Measurements from ENCODE around the gene LPP.

LPP gene

DNA sequence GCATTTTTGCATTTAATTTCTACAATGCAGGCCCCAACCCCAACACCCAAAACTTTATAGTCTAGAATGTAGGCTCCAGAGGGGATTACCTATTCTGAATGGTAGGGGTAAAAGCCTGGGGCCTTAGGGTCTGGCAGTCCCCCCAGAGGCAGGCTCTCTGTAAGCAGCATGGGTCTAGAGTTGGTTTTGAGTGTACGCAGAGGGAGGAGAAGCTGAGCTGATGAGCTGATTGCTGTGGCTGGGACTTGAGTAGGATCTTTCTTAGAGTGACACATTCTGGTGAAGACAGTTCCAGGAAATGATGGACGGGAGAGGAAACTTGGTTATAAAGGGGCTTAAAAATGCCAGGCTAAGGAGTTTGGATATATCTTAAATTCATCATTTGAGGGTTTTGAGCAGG is 2.1 kb downstream of the LPP start:
- no peak overlapping the region for H3K27ac ChIP-seq (ENCODE audit: low read length)
- DNase-seq: no peak
- H3F3A ChIP-seq (ENCODE audit: insufficient read depth, low read length): no peaks in the 10 kb centered on the region; the same call in 1 of the 2 replicates
- H3K9me3 ChIP-seq (replicated peaks; ENCODE audit: insufficient read depth, low read length): no peaks in the 10 kb centered on the region
- H3K4me1 ChIP-seq (ENCODE audit: low read length): no peaks in the 10 kb centered on the region
- H2AFZ ChIP-seq (ENCODE audit: low read length): no peak overlapping the region
- H3K9me2 ChIP-seq (replicated peaks; ENCODE audit: insufficient read depth, low read length): no peaks in the 10 kb centered on the region
- H3K36me3 ChIP-seq (replicated peaks; ENCODE audit: insufficient read depth, low read length): no peaks in the 10 kb centered on the region
- H3K9ac ChIP-seq (ENCODE audit: low read length): no peak overlapping the region
- no peaks in the 10 kb centered on the region for H3K27me3 ChIP-seq (replicated peaks; ENCODE audit: insufficient read depth, low read length)
- no peak overlapping the region for H3K4me2 ChIP-seq (ENCODE audit: low read depth, low read length)
- H3K4me3 ChIP-seq (ENCODE audit: low read length): no peak overlapping the region
- no peak for TF ChIP-seq EZH2phosphoT487 (IDR thresholded peaks at IDR 0.05; ENCODE audit: low read length)
- TF ChIP-seq, protein P1, sequence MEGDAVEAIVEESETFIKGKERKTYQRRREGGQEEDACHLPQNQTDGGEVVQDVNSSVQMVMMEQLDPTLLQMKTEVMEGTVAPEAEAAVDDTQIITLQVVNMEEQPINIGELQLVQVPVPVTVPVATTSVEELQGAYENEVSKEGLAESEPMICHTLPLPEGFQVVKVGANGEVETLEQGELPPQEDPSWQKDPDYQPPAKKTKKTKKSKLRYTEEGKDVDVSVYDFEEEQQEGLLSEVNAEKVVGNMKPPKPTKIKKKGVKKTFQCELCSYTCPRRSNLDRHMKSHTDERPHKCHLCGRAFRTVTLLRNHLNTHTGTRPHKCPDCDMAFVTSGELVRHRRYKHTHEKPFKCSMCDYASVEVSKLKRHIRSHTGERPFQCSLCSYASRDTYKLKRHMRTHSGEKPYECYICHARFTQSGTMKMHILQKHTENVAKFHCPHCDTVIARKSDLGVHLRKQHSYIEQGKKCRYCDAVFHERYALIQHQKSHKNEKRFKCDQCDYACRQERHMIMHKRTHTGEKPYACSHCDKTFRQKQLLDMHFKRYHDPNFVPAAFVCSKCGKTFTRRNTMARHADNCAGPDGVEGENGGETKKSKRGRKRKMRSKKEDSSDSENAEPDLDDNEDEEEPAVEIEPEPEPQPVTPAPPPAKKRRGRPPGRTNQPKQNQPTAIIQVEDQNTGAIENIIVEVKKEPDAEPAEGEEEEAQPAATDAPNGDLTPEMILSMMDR (IDR thresholded peaks at IDR 0.05; ENCODE audit: low read length): no peak
- TF ChIP-seq EZH2 (optimal IDR thresholded peaks at IDR 0.05; ENCODE audit: low read depth, low read length): no peak
- H3K79me2 ChIP-seq (ENCODE audit: low read length): no peaks in the 10 kb centered on the region
- H4K20me1 ChIP-seq (ENCODE audit: insufficient read depth, low read length): no peaks in the 10 kb centered on the region

DNA sequence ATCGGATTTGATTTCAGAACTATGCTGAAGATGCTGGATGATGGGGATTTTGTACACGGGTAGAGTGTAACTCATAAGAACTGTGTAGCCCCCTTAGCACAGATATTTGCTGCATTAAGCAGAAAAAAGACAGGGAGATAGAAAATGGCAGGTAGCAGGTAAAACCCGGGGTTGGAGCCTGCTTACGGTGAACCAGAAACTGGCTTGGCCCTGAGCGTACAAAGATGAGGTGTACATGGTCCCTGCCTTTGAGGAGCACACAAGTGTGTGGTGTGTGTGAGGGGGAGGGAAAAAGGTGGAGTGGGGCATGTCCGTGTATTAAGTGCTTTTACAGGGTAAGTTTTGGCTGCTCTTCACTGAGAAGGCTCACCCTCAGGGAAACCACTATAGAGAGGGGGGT is 3.5 kb downstream of the LPP start:
- TF ChIP-seq EZH2phosphoT487 (IDR thresholded peaks at IDR 0.05; ENCODE audit: low read length): no peak

DNA sequence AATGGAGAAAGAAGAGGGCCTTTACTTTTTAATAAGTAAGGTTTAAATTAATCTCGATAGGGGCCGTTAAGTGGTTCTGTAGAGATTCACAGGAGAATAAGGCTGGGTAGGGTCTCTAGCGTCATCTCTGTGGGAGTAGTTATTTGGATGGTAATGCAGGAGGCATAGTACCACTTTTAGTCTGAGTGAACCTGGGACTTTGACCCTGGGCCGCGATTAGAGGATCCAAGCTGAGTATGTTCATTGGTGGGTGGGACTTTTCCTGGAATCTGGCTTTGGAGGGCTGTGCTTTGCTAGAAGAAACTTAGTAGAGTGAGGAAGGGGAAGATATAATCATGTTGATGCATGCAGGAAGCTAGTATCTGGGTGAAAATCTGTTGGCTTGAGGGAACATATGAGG is 4.0 kb downstream of the LPP start:
- Histone ChIP-seq H3K27ac (ENCODE audit: low read length) (no peak overlapping the region), H3K4me2 (ENCODE audit: low read depth, low read length) (no peak overlapping the region)
- TF ChIP-seq EZH2phosphoT487 (IDR thresholded peaks at IDR 0.05; ENCODE audit: low read length) (no peak), EZH2 (optimal IDR thresholded peaks at IDR 0.05; ENCODE audit: low read depth, low read length) (no peak)
- TF ChIP-seq, protein P1 (IDR thresholded peaks at IDR 0.05; ENCODE audit: low read length): no peak

More for the DNA sequence above, 3.5 kb downstream of the LPP start:
- no peaks in the 10 kb centered on the region for H3K4me1 ChIP-seq (ENCODE audit: low read length)
- H3K27ac ChIP-seq (ENCODE audit: low read length): no peak overlapping the region
- no peak overlapping the region for H3K4me2 ChIP-seq (ENCODE audit: low read depth, low read length)
- H3F3A ChIP-seq (ENCODE audit: insufficient read depth, low read length): no peaks in the 10 kb centered on the region; the same call in 1 of the 2 replicates
- H3K9ac ChIP-seq (ENCODE audit: low read length): no peak overlapping the region
- H3K36me3 ChIP-seq (replicated peaks; ENCODE audit: insufficient read depth, low read length): no peaks in the 10 kb centered on the region
- no peaks in the 10 kb centered on the region for H3K9me3 ChIP-seq (replicated peaks; ENCODE audit: insufficient read depth, low read length)
- H3K9me2 ChIP-seq (replicated peaks; ENCODE audit: insufficient read depth, low read length): no peaks in the 10 kb centered on the region
- H3K79me2 ChIP-seq (ENCODE audit: low read length): no peaks in the 10 kb centered on the region
- no peak for DNase-seq
- no peak overlapping the region for H3K4me3 ChIP-seq (ENCODE audit: low read length)
- H4K20me1 ChIP-seq (ENCODE audit: insufficient read depth, low read length): no peaks in the 10 kb centered on the region
- H2AFZ ChIP-seq (ENCODE audit: low read length): no peak overlapping the region
- H3K27me3 ChIP-seq (replicated peaks; ENCODE audit: insufficient read depth, low read length): no peaks in the 10 kb centered on the region

DNA sequence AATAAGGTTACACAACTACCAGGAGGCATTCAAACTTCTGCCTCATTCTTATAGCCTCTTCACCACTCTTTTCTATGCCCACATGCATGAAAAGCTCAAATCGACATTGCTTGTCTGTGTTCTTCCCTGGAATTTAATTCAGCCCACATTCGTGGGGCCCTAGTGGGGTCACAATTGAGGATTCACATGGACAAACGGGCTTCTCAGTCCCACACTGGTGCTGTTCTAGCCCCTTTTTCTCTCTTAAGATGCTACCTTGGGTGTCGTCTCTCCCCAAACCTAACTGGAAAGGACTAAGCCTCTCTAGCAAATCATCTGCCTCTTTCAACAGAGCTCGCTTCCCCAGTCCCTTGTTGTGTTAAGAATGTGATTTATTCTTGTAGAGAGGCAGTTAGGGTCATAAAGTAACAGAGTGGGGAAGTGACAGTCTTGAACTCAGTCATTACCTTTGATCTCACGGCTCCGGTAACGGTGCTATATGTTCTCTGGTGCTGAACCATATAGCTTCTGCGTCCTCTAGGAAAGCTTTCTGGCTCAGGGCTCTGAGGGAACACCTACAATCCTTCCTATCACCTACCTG is 4.9 kb downstream of the LPP start:
- H3K27me3 ChIP-seq (replicated peaks; ENCODE audit: insufficient read depth, low read length): no peaks in the 10 kb centered on the region
- no peak overlapping the region for H3K27ac ChIP-seq (ENCODE audit: low read length)
- H3K9me3 ChIP-seq (replicated peaks; ENCODE audit: insufficient read depth, low read length): no peaks in the 10 kb centered on the region
- no peaks in the 10 kb centered on the region for H3K36me3 ChIP-seq (replicated peaks; ENCODE audit: insufficient read depth, low read length)
- H4K20me1 ChIP-seq (ENCODE audit: insufficient read depth, low read length): no peaks in the 10 kb centered on the region
- H2AFZ ChIP-seq (ENCODE audit: low read length): no peak overlapping the region
- no peaks in the 10 kb centered on the region for H3K4me1 ChIP-seq (ENCODE audit: low read length)
- H3K9me2 ChIP-seq (replicated peaks; ENCODE audit: insufficient read depth, low read length): no peaks in the 10 kb centered on the region
- no peak overlapping the region for H3K4me2 ChIP-seq (ENCODE audit: low read depth, low read length)
- no peaks in the 10 kb centered on the region; the same call in 1 of the 2 replicates for H3F3A ChIP-seq (ENCODE audit: insufficient read depth, low read length)
- no peak for TF ChIP-seq EZH2phosphoT487 (IDR thresholded peaks at IDR 0.05; ENCODE audit: low read length)
- no peak for TF ChIP-seq EZH2 (optimal IDR thresholded peaks at IDR 0.05; ENCODE audit: low read depth, low read length)
- TF ChIP-seq, protein P1 (IDR thresholded peaks at IDR 0.05; ENCODE audit: low read length): no peak
- no peaks in the 10 kb centered on the region for H3K79me2 ChIP-seq (ENCODE audit: low read length)
- H3K9ac ChIP-seq (ENCODE audit: low read length): no peak overlapping the region
- DNase-seq: no peak
- H3K4me3 ChIP-seq (ENCODE audit: low read length): no peak overlapping the region

More for the DNA sequence above, 4.0 kb downstream of the LPP start:
- H3F3A ChIP-seq (ENCODE audit: insufficient read depth, low read length): no peaks in the 10 kb centered on the region; the same call in 1 of the 2 replicates
- H3K9me2 ChIP-seq (replicated peaks; ENCODE audit: insufficient read depth, low read length): no peaks in the 10 kb centered on the region
- H2AFZ ChIP-seq (ENCODE audit: low read length): no peak overlapping the region
- H3K27me3 ChIP-seq (replicated peaks; ENCODE audit: insufficient read depth, low read length): no peaks in the 10 kb centered on the region
- no peaks in the 10 kb centered on the region for H3K36me3 ChIP-seq (replicated peaks; ENCODE audit: insufficient read depth, low read length)
- H3K4me3 ChIP-seq (ENCODE audit: low read length): no peak overlapping the region
- H4K20me1 ChIP-seq (ENCODE audit: insufficient read depth, low read length): no peaks in the 10 kb centered on the region
- H3K79me2 ChIP-seq (ENCODE audit: low read length): no peaks in the 10 kb centered on the region
- H3K9ac ChIP-seq (ENCODE audit: low read length): no peak overlapping the region
- no peak for DNase-seq
- no peaks in the 10 kb centered on the region for H3K4me1 ChIP-seq (ENCODE audit: low read length)
- no peaks in the 10 kb centered on the region for H3K9me3 ChIP-seq (replicated peaks; ENCODE audit: insufficient read depth, low read length)

Data from MM.1S (cell line).